HG03064 (cell line): ENCODE measurements around the gene RHBDD1.

Experiments used
- ATAC-seq: cut with Tn5 transposase; IDR thresholded peaks from one replicate; pipeline ENCODE4 v1.9.1; 2021; ENCODE audit warnings: low read depth; ENCODE audit not compliant: unreplicated experiment

The RHBDD1 gene

DNA sequence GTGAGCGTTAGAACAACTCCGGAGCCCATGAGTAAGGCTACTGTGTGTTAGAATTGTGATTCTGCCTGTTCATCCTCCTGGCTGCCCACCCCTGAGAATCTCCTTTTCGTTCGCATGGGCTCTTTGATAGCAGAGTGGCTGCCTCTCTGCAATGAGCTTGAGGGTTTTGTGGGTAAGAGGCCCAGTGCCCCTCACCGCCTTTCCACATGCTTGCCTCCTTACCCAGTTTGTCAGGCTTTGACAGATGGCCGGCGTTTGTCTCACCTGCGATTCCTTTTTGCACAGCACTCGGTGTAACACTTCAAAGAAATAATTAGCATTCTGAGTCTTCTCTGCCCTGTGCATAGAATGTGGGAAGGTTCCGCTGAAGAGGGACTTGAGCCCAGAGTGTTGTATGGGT lies 138.0 kb downstream of the RHBDD1 start:
- no peak for ATAC-seq

DNA sequence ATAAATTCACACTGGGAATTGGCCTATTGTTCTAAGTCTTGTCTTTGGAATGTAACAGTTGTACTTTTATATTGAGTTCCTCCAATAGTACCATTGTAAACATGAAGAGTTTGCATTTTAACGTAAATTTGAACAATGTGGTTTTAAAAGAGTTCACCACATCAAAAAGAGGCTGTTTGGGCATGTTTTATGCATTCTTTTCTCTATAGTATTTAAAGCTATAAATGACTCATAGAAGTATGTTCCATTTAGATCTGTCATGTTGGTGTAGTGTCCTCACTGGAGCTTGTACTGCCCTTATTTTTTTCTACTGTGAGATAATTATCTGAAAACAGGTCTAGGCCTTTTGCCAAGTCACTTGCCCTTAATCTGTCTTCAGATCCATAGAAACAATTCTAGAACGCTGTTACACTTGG lies 141.9 kb downstream of the RHBDD1 start:
- no peak for ATAC-seq

DNA sequence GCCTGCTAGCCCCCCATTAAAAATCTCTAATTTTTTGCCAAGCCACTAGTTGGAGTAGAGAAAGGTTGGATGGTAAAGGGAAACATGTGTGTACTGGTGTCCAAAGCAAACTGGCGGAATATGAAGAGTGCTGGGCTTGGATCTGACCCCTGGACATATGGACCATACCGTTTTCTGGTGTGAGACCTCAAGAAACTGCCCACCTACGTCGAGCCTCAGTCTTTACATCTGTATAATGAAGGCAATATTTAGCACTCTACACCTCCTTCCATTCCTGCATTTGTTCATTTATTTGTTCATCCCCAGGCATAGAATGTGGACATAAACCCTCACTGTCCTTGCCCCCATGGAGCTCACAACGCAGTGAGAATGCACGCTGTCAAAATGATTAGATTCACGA lies 142.4 kb downstream of the RHBDD1 start:
- ATAC-seq: no peak

DNA sequence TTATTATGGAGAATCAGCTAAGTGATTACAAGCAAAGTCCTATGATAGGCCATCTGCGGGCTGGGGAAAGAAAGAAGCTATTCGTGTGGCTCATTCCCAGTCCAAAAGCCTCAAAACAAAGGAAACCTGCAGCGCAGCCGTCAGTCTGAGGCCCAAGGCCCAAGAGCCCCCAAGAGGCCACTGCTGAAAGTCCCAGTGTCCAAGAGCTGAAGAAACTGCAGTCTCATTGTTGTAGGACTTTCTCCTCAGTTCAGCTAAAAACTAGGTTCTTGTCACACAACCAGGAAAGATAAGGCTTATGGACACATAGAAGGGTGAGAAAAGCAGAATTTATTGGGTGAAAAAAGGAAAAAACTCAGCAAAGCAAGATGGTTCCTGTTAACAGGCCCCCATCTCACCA lies 143.2 kb downstream of the RHBDD1 start:
- no peak for ATAC-seq

DNA sequence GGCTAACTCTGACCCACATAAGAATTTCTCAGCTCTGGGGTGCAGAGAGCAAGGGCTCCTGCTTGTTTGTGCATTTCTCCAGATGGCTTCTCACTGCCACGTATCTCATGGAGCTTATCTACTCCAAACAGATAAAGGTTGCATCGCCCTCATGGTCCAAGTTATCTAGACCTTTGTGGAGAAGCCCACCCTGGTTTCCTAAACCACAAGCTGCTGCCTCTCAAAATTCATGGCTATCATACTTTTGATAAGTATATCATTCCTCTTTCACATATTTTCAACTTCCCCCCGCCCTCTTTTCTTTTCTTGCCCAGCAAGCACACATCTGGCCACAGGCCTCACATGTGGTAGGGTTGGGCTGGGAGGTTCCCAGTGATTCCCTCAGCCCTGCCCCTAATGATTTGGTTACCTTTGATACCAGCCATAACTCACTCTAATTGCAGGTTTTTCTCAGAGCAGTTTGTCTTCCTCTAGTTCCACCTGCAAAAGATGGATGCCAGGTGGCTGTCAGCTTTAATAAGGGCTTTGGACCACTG lies 146.0 kb downstream of the RHBDD1 start:
- ATAC-seq: no peak

DNA sequence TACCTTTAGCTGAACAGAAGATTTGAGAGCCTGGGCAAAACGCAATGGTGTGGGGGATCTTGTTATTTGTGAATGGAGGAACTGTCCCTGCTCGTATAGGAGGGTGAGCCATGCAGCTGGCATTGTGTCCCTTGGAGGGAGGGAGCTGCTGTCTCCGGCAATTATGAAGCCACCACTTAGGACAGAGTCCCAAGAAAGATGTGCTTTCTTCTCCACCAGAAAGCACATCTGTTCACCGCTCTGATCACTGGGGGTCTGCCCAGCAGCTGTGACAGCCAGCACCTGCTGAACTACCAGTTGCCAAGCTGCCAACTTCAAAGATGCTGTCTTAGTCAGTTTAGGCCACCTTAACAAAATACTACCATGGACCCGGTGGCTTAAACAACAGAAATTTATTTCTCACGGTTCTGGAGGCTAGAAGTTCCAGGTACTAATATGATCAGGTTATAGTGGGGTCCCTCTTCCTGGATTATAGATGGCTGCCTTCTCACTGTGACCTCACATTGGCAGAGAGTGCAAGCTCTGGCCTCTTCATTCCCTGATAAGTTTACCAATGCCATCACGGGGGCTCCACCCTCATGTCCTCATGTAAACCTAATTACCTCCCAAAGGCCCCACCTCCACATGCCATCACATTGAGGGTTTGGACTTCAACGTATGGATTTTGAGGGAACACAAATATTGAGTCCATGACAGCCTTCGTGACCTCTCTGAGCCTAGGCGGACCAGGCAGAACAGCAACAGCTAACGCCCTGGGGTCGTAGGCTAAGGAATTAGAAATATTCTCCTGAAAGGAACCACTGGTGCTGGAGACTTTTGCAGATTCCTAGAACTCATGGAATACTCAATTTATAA lies 148.3 kb downstream of the RHBDD1 start:
- no peak for ATAC-seq

DNA sequence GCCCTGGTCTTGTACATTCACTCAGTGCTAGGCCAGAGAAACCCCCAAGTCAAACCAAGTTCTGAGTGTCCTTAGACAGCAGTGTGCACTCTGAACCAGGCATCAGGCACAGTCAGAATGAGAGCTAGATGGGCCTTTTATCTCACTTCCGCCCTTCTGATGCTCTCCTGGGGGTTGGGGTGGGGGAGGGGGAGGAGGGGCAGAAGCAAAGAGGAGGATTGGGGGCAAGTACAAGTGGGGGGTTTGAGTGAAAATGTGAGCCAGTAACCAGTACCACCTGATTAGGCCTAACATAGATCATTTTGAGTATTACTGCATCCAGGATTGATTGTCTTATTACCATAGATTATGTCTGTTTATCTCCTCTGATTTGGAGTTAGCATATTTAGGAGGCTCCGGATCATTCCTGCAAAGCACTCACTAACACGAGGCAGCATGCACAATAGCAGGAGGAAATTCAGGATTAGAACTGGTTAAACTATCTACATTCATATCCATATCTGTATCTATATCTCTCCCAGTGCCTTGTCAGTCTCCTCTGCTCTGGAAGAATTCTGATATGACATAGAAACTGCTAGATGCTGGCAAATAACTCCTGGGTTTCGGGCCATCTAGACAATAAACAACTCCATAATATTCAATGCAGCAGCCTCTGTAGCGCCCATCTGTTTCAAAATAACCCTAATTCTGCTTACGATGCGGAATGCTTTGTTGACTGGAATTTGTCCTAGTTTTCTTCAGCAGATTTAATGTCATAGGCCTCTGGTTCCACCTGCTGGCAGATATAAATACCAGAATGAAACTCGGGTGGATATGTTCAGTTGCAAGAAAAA lies 149.1 kb downstream of the RHBDD1 start:
- ATAC-seq: peak; percentile 95

DNA sequence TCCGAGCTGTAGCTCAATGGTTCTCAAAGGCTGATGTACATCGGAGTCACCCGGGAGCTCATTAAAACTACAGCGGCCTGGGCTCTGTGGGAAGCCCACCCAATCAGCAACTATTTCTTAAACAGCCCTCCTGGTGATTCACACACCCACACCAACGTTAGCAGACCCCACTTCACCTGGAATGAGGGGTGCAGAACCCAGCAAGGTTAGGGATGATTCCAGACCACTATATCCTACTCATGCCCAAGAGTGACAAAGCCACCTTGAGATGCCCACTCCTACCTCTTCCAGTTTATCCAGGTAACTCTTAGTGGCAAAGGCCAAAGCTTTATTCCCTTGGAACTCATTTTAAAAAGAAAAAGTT lies 149.7 kb downstream of the RHBDD1 start:
- no peak for ATAC-seq

DNA sequence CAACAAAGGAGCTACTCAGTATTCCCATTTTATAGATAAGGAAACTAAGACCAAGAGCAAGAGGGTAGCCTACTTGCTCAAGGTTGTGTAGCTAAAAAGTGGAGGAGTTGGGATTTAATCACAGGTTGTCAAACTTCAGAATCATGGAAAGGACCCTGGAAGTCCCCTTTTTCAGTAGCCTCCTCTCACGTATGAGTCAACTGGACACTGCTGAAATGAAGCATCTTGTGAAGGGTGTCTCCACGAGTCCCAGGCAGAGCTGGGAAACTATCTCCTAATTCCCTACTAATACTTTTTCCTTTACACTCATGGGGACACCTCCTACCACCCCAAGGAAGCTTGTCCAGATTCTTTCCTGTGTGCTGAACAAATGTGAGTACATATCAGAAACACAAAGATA lies 155.8 kb downstream of the RHBDD1 start:
- ATAC-seq: no peak

DNA sequence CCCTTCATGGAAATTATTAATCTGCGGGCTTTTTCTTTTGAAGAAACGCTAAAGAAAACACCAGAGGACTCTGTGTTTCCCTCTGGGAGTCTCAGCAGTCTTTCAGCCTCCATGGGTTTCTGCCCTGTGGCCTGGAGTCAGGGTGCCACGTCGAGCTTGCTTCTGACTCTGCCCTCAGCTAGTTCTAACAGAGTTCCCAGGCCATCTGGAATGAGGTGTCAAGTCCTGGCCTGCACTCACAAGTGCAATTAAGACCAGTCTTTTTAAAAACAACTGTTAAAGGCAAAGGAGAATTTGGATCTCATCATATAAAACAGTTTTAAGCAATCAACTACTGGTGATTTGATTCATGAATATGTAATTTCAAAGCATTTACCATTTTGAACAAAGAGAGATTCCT lies 157.3 kb downstream of the RHBDD1 start:
- ATAC-seq: no peak

DNA sequence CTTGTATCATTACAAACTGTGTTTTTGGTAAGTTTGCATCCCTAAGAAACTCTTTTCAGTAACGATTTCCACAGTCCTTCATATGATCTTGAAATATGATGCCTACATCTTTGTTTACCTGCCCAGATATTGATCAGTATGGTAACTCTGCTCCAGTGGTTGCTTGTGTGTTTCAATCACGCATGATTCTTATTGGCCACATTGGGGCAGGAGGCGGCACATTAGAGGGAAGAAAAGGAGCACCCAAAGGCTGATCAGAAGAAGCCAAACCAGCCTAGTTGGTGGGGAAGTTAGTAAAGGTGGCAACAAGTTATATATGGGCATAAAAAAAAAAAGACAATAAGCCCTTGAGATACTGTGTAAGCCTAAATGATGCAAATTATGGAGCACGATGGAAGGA lies 158.9 kb downstream of the RHBDD1 start:
- ATAC-seq: no peak

DNA sequence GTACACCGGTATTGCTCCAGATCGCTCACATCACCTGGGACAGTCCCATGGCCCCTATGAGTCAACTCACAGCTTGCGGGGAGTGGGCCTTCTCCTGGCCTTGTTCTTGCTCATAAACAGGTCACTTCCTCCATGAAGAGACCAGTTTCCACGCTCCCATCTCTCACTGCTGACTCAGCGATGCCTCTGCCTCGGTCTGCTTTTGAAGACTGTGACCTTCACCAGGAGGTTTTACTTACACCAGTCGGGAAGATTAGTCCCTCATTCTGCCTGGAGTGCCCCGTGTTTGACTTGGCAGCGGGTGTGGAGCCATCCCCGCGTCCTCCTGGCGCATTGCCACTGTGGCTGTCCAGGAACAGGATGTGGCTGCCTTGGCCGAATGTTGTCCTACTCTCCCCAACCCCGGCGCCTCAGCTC lies 159.8 kb downstream of the RHBDD1 start:
- no peak for ATAC-seq

DNA sequence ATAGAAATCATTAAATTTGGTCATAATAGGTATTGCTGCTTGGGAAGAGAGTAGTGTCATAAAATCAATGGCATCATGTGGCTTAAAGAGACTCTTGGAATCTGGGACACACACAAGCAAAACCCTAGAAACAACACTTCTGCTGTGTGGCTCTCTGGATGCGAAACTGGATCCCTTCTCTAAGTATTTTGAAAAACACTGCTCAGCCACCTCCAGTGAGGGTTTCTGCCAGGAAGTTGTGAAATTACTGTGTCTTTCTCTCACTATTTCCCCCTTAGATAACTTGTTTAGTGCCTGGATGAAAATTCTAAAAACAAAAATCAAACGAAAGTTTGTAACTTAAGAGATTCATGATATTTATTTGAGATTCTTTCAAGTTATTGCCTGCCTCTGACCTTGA lies 163.8 kb downstream of the RHBDD1 start:
- ATAC-seq: no peak

DNA sequence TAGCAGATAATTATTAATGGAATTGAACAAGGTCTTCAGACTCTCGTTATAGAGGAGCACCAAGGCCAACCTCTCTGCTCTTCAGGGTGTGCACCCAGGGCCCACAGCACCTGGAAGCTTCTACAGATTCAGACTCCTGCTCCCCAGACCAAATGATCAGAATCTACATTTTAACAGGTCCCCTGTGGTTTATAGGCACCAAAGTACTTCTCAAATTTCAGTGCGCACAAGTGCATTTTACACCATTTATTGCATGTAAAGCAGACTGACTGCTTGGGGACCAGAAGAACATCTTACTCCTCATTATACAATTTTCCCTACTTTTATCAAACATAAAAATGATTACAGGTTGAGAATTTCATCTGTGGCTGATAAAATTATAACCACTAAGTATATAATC lies 164.3 kb downstream of the RHBDD1 start:
- ATAC-seq: no peak

DNA sequence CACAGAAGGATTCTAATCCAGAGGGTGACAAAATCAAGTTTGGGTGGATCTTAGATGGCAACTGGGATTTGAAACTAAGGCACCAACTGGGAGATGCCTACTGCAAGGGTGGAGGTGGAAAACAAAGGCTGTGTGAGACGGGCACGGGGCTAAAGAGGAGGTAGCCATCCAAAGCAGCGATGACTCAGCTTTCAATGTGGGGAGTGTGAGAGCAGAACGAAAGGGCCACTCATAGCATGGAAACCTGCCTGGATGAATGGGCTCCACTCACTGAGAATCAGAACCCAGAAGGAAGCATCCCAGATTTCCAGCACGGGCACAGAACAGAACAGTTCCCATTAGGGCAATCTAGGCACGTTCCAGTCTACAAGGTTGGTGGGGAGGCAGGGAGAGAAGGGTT lies 168.6 kb downstream of the RHBDD1 start:
- ATAC-seq: no peak

DNA sequence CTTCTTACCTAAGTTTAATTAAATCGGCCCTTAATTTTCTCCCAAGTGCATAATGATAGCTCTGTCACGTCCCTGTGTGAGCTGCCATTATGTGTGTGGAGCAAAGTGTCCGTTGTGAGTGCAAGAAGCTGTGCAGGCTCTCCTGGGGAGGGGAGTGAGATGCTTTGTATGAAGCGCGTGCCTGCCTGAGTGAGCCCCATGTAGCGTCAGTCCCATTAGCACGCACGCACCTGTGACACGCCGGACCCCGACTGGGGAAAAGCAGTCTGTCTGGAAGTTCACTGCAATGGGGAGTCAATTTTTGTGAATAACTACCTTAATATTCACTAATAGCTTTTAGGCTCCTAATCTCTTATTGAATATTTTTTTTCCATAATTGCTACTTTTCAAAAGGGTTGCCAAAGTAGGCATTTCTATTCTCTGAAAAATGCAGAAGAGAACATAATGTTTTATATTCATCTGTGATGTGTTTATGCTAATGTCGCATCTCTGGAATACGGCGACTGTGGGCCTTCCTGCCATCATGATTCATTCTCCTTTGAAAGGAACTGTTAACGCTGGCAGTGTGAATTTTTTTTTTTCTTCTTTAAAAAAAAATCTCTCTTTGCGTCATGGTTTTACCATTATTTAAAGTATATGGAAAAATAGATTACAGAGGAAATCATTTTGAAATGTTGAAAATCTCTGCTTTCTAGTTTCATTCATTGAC lies 170.5 kb downstream of the RHBDD1 start:
- no peak for ATAC-seq

DNA sequence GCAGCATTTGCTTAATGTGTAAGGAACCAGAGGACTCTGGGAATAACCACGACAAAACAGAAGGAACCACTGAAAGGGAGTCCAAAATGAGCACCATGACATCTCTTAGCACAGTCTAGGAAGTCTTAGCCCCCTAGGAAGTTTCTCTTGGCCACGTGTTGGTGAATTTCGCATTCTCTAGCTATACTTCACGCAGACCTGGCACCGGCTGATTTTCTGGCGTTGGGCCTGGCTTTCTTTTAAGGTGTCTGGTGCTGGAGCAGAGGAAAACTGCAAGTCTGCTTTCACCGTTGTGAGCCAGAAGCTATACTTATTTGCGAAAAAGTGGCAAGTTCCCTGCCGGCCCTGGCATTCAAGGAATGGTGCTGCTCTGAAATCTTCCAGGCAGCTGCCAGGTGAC lies 171.3 kb downstream of the RHBDD1 start:
- ATAC-seq: no peak

DNA sequence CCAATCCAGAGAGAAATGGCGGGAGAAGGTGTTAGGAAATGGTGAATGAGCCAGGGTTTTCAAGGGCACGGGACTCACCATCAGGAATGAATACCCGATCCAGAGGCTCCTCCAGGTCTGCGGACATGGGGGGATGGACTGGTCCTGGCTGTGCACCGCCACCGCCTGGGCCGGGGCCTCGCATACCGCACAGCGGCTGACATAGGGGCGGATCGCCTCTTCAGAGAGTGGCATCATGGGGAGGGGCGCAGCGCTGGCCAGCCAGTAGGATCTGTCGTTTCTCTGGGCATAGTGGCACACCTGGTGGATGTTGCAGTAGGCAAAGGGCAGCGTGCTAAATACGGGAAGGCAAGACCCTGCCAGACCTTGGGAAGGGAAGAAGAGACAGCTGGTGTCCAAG lies 172.1 kb downstream of the RHBDD1 start:
- no peak for ATAC-seq

DNA sequence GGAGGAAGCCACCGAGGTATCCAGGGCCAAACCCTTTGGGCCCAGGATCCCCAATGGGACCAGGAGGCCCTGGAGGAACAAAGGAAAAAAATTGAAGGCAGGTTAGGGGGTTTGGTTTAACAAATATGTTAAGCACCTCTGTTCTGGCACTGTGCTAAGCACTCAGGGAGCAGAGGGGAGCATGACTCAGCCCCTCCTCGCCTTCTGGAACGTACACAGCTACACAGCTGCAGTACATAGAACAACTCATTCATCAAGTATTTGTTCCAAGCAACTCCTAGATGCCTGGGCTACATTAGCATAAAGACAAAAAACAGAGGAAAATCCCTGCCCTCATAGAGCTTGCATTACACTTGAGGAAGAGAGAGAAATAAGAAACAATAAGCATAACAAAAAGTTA lies 174.6 kb downstream of the RHBDD1 start:
- ATAC-seq: no peak

DNA sequence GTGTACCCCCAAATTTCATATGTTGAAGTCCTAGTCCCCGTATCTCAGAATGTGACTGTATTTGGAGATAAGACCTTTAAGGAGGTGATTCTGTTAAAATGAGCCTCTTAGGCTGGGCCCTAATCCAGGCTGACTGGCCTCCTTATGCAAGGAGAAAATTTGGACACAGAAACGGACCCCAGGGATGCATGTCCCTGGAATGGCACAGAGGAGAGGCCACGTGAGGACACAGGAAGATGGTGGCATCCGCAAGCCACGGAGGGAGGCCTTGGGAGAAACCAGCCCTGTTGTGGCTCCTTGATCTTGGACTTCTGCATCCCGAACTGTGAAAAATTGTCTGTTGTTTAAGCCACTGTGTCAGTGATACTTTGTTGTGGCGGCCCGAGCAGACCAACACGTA lies 177.5 kb downstream of the RHBDD1 start:
- no peak for ATAC-seq

DNA sequence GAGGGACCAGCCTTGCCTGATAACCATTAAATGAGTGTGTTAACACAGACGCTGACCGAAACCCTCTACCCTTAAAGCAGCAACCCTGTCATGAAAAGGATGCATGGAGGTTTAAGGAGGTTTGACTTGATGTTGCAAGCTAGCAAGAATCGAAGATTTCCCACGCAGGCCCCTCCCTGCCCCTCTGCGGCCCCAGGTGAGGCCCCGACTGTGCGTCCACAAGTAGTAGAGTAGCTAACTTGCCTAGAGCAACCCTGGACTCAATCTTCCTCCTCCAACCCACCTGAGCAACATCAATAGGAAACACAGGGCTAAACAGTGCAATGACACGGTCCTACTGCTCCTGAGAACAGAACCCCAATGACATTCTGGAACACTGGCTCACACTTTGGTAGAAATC lies 178.0 kb downstream of the RHBDD1 start:
- ATAC-seq: no peak
